ENCODE data around the gene TWF2.

Gene TWF2

DNA sequence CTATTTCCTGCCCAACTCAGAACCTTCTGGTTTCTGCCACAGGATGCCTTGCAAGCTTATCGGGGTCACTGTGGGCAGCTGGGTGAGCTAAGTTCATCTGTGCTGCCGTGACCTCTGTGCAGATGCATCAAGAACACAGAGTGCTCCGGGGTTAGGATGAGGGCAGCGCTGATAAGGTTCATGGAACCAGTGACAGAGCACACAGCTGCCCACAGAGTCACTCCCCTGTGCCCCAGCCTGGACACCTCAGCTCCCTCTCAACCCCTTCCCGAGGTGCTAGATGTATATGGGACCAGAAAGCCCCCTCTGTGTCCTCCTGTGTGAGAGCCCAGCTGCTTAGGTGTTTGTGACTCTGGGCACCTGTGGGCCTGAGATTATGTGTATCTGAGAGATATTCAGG is 56.8 kb downstream of the TWF2 start:
- no peak for DNase-seq (ENCODE audit: low read depth in 2 of 2)

DNA sequence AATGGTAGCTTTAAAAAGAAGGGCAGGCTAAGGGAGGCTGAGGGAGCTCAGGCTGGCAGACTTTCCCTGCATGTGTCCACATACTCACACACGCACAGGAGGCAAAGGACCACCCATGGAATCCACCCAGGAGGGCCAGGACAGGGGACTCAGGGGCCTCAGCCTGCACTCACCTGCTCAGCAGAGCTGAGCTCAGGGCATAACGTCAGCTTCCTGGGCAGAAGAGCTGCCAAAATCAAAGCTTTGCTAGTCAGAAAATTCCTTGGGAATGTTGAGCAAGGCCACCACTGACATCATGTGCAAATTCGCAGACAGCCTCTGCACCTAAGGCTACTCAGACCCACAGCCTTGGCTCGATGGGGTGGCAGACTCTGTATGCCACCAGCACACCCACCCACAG is 57.4 kb downstream of the TWF2 start:
- no peak for DNase-seq (ENCODE audit: low read depth in 2 of 2)

All from stimulated activated CD4-positive, alpha-beta T cell treated with anti-CD3 and anti-CD28 coated beads, Interleukin-15, amount 100 ng/mL, for 48 hours (primary cell).